GM18873 (cell line): ENCODE data around the gene LEKR1.
"Not testable (repeated sequence)": the region's sequence is repeated elsewhere in the genome, so short reads cannot be mapped to it uniquely, and the experiment has no call there.

Source experiments
- ATAC-seq: cut with Tn5 transposase; IDR thresholded peaks from one replicate; pipeline ENCODE4 v1.9.1; 2021; ENCODE audit warnings: mild to moderate bottlenecking, moderate library complexity, moderate number of reproducible peaks; ENCODE audit not compliant: unreplicated experiment, low FRiP score

The LEKR1 gene

DNA sequence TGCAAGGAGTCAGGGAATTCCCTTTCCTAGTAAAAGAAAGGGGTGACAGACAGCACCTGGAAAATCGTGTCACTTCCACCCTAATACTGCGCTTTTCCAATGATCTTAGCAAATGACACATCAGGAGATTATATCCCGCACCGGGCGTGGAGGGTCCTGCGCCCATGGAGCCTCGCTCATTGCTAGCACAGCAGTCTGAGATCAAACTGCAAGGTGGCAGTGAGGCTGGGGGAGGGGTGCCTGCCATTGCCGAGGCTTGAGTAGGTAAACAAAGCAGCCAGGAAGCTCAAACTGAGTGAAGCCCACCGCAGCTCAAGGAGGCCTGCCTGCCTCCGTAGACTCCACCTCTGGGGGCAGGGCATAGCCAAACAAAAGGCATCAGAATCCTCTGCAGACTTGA, 140.2 kb downstream of the LEKR1 start:
- ATAC-seq = not testable (repeated sequence)

DNA sequence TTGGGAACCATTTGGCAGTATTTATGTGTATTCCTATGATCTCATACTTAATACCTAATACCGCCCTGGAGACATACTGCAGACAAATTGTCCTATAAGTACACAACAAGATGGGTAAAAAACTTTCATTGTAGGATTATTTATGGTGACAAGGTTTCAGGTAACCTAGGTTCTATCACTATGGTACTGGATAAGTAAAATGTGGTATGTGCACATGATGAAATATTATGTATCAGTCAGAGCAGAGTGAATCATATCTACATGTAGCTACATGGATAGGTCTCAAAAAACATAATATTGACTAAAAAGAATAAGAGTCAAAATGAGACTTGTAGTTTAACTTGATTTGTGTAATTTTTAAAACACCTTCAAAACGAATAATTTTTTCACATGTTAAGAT, 147.8 kb downstream of the LEKR1 start:
- ATAC-seq = no peak

DNA sequence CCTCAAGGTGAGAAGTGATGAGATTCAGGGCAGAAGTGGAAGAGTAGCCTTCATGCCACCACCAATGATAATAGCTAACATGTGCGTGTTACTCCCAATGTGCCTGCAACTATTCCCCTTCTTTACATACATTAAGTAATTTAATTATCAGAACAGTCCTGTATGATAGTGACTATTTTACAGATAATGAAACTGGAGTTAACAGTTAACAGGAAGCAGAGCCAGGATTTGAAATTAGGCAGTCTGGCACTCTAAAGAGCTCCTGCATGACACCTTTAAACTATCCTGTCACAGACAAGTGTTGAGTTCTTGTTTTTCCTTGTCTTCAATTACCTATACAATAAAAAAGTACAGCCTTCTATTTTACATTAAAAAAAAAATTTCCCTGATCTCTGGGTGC, 148.8 kb downstream of the LEKR1 start:
- no peak for ATAC-seq

DNA sequence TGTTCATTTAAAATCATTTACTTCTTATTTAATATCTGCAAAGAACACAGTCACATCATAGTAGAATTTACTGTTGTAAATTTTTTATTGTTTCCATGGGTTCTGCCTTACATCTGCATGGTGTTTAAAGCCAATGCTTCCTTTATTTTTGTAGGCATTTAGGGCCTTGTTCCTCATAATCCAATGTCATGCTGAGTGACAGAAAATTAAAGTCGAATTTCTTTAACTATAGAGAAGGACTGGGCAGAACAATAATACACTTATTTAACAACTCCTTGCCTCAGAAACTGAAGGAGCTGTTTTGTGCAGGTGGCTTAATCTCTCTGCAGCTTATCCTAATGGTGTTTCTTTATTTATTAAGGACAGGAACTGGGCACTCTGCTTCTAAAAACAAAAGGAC, 149.6 kb downstream of the LEKR1 start:
- ATAC-seq = no peak

DNA sequence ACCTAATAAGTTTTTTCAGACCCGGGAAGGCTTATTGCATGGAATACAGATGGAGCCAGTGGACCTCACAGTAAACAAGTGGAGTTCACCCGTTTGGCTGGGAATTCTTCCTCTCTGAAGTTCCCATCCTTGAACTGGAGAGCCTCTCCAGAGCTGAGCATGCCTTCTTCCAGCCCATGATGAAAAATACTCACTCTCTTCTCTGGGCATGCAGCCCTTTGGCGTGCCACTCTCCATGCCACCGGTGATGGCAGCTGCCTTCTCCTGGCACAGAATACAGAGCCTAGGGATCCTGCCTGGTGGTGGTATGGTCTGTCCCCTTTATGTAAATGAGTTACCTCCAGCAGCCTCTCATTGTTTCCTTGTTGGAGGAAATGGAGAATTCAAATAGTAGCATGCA, 150.8 kb downstream of the LEKR1 start:
- no peak for ATAC-seq

DNA sequence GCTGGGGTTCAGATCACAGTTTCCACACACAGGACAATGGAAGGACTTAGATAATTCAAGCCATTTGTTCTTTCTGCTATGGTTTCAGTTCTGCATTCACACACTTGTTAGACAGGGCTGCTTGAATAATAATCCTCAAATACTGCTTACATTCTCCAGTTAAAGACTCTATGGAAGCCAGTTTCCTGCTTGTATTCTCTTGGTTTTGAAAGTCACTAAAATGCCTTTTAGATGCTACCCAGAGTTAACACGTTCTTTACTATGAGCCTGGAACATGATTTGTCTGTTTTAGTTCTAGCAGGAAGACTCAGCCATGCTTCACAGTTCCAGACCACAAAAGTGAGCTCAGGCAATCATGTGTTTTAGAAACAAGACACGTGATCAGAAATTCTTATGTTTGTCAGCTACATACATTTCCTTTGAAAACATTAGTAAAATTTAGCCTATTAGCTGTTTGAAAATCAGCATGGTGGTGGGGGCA, 152.4 kb downstream of the LEKR1 start:
- ATAC-seq = peak; percentile 92

DNA sequence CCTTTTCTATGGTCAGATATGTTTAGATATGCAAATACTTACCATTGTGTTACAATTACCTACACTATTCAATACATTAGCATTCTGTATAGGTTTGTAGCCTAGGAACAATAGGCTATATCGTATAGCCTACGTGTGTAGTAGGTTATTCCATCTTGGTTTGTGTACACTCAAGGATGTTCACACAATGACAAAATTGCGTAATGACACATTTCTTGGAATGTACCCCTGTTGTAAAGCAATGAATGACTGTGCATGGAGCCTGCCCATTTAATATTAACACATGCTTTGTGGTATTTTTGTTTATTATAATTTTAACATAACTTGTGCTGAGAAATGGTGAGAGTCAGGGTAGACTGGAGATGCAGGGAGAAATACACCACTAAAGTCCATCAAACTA, 154.9 kb downstream of the LEKR1 start:
- no peak for ATAC-seq

DNA sequence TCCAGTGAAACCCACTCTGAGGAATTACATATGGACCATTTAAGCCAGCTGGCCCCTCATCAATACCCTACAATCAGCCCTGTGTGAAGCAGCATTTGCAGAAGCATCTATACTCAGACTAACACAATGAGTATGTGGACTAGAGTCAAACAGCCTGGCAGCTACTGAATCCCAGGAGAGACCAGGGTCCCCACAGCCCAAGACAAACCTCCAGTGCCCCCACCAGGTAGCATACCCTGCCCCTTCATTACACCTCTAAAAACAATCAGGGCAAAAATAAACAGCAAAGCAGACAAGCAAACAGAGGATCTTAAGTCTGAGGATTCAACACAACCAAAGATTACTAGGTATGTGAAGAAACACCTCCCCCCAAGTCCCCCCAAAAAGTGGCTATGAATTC, 157.4 kb downstream of the LEKR1 start:
- no peak for ATAC-seq

DNA sequence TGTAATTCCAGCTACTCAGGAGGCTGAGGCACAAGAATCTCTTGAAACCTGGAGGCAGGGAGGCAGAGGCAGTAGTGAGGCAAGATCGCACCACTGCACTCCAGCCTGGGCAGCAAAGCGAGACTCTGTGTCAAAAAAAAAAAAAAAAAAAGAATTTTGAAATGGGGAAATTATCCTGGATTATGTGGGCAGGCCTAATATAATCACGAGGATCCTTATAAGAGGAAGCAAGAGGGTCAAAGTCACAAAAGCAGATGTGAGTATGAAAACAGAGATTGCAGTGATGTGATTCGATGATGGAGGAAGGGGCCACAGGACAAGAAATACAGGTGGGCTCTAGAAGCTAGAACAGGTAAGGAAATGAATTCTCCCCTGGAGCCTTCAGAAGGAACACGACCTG, 159.6 kb downstream of the LEKR1 start:
- no peak for ATAC-seq

DNA sequence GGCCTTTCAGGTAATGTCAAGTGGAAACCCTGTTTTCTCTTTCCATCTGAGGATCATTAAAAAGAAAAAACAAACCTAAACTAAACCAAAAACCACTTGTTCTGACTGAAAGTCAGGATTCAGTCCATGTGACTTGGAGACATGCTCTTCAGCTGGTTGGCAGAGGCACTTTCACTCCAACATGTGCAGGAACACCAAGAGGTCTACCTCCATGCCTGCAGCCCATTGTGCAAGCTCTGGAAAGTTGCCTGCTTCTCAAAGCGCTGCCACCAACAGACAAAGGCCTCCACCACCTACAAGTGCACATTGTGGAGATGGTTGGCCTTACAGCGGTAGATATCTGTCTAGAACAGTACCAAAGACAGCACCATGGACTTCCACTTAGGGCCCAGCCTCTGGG, 161.8 kb downstream of the LEKR1 start:
- no peak for ATAC-seq

DNA sequence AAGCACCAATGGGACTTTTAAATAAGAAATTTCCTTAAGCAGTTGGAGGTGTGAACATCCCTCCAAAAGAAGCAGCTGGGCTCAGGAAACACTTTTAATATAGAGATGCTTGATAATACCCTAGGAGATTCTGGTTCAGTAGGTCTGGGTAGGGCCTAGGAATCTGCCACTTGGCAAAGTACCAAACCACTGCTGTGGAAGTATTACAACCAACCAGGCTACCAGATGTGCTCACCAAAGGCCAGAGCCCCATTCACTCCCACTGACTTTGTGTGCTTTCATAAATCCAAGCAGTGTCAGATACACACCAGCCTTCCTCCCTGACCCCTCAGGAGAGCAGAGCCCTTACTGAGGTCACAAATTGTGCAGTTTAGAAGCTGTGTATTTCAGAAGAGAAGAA, 171.2 kb downstream of the LEKR1 start:
- ATAC-seq = no peak

DNA sequence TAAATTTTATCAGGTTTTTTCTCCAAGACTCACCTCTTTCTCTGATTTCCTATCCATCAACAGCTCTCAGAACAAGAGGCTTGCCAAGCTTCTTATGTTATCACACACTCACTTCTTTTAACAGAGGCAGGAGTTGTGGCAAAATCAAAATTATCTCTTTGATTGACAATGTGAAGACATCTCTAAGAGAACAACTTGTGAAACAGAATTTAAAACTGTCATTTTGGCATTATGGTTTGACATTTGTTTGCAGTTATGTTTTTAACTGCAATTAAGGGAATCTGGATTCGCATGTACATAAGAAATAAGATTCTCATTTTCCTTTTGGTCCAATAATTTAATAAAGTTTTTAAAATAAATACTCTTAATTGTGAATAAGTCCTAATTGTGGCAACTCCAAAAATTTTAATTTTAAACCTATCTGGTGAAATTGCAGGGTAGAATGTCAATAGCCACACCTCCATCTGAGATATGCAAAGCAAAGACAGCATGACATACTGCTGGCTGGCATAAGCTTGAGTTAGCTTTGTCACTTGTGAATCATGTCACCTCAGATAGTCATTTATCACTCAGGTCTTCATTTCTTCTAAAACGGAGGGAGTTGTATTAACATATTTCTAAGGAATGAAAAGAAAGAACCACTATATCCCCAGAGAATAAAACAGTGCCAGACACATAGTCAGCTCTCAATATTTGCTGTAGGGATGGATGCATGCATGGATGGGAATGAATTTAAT, 175.2 kb downstream of the LEKR1 start:
- ATAC-seq = no peak

DNA sequence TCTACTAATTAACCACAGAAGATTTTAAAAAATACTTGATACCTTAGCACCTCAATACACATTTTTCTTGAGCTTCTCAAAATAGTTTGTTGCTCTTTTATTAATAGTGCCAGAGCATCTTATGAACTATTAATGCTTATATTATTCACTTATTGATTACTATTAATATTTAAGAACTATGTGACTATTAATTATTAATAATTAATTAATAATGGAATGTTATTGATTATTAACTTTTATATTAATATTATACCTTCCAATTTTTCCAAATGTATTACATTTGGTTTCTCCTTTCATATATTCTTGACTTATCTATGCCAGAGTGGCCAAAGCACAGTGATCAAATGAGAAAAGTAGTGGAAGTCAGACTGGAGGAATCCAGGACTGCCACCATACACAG, 195.5 kb downstream of the LEKR1 start:
- ATAC-seq = no peak

DNA sequence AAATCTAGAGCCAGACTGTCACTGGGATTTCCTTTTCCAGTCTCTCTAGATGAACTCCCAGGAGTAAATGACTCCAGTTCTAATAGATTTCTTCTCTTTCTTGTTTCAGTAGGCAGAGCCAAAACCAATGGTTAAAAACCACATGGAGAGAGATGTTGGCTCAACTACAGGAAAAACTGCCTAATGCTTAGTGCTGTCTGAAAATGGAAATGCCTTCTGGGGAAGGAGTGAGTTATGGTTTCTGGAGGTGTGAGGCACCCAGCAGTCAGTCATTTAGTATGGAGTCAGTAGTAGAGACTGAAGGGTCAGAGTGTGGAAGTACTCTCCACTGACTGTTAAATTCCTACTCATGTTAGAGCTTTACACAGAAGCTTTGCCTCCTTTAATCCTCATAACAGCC, 197.1 kb downstream of the LEKR1 start:
- no peak for ATAC-seq

DNA sequence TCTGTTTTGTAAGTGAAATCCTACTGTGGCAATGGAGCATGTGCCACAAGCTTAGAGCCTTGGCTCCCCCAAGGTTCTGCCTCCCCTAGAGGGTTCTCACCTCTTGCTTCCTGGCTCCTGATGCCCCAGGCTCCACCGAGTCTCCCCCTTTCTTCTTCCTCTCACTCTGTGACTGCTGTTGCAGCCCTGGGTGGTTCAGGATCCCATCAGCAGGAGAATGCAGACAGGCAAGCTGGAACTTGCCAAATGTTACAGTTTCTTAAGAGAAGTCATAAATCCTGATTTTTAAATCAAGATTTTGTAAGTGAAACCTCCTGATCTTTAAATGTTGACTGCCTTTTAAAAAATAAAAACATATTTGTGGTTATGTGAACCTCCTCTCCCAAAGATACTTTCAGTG, 199.9 kb downstream of the LEKR1 start:
- ATAC-seq = no peak

DNA sequence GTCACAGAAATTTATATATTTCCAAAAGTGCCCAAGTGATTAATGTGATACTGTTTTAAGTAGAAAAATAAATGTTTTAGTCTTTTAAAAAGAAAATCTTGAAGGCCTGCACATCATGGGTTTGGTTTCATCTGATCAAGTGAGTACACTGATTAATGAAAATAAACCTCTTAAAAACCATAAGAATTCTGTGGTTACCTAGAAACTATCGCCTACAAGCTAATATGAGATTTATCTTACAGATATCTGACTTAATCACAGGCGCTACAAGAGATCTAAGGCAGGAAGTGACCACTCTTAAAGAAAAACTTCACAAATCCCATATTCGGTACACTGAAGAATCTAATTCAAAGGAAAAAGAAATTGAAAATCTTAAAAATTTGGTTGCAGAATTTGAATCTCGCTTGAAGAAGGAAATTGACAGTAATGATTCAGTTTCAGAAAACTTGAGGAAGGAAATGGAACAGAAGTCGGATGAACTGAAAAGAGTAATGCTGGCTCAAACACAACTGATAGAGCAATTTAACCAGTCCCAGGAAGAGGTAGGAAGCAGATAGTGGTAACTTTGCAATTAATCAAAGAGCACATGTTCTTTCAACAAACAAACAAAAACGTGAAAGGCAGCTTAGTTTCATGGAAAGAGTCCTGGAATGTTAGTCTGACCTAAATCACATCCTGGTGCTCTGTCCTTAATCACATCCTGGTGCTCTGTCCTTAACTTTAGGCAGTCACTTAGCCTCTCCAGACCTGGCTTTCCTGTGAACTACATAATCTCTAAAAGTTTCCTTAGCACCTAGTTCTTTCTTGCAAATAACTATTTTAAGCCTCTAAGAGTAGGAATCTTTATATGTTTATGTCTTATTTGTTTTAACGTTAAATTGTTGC, 201.9 kb downstream of the LEKR1 start:
- ATAC-seq = no peak

DNA sequence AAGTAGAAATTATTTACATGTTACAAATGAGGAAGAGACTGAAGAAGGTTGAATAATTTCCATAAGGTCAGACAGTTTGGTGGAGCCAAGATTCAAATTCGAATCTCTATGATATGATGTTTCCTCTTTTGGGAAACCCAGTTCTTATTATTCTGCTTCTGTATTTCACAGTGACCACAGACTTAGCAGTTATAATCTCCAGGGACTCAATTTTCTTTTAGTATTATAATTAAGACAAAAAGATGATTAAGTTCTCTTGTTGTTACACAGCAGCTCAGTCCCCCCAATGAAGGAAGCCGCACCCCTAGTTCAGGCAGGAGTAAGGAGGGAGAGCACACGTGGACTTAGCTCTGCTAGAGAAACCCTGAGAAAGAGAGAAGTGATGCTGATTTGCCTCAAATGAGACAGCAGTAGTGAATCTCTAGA, 203.2 kb downstream of the LEKR1 start:
- ATAC-seq = no peak

DNA sequence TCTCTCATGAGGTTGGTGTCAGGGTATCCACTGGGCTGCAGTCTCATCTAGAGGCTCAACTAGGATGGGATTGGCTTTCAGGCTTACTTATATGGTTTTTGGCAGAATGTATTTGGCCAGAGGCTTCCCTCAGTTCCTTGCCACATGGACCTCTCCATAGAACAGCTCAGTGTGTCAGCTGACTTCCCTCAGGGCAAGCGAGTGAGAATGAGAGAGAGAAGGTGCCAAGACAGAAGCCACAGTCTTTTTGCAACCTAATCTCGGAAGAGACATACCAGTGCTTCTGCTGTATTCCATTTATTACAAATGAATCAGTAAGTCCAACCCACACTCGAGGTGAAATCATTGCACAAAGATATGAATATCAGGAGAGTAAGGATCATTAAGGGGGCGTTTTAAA, 204.6 kb downstream of the LEKR1 start:
- ATAC-seq = no peak

DNA sequence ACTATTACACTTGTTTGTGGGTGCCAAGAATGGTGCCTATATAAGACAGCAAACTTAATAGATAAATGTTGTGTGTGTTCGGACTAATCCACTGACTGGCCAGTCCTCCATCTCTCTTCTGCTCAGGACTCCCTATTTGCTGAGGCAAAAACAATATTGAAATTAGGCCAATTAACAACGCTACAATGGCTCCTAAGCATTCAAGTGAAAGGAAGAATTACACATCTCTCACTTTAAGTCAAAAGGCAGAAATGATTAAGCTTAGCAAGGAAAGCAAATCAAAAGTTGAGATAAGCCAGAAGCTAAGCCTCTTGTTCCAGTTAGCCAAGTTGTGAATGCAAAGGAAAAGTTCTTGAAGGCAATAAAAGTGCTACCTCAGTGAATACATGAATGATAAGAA, 206.8 kb downstream of the LEKR1 start:
- ATAC-seq = no peak

DNA sequence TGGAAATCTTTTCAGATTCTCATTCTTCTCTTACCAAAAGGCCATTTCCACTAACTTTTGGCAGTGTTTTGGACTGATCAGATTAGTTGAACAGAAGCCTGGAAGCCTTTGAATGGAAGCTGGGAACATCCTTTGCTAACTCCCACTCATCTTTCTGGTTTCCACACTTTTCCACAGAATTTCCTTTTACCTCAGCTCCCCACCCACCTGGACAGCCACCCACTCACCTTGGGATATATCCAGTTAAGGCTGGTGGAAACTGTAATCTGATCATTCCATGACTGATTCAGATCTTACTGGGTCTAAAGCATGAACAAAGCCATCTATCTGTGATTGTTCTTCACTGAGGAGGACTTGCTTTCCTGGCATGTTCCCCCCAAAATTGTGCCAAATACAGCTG, 214.3 kb downstream of the LEKR1 start:
- ATAC-seq = no peak

DNA sequence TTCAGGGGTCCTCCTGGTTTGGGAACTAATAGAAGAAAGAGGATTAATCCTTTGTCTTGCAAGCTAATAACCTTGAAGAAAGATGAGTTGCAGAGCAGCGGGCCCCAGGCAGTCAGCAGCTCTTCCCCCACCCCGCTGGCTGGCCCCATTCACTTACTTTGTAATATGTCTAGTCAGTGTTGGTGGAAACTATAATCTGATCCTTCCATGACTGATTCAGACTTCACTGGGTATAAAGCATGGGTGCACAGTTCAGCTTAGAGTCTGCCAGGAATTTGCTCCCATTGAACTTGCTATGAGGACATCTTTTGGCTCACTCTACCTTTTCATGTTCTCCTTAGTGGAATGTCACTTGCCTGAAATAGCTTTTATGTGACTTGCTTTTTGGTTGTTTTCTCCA, 216.1 kb downstream of the LEKR1 start:
- ATAC-seq = no peak

DNA sequence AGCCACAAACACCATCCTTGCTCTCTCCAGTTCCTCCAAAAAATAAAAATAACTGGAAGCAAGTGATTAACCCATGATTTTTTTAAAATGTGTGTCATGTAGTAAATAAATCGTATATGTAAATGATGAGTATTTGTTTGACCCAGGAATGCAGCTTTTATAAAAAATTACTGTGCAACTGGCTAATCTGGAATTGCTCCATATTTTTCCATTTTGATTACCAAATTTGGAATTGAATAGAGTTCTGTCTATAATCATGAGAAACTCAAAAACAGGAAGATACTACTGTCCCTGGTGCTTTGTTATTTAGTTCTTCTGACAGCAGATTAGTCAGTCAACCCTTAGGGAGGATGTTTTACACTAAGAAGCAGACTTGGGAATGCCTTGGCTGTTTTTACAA, 217.6 kb downstream of the LEKR1 start:
- no peak for ATAC-seq
